Activated CD4-positive, CD25-positive, alpha-beta regulatory T cell treated with anti-CD3 and anti-CD28 coated beads, Interleukin-2, amount 50 U/mL, for 72 hours (primary cell): ENCODE data around the gene UGT1A4.

Experiments
- DNase-seq: peaks from one replicate; pipeline ENCODE4 v3.0.0; 2021

UGT1A4 gene

GRCh38 chr2:233718552-233718951 is at the start of gene UGT1A4:
UGT1A4 (plus strand) TSS chr2:233718736; CDS start chr2:233718821, 85 bp downstream.
- DNase-seq, result no peak

GRCh38 chr2:233671290-233672161 is 47.0 kb upstream of the UGT1A4 start, which contains the start of gene UGT1A9:
UGT1A9 (plus strand) TSS chr2:233671898; CDS start chr2:233671935, 37 bp downstream.
- DNase-seq, result no peak

- DNase-seq, result no peak
These were observed 45.6 kb upstream of the UGT1A4 start for GRCh38 chr2:233672886-233673285.

GRCh38 chr2:233673896-233674295 is 44.6 kb upstream of the UGT1A4 start:
- no peak for DNase-seq

GRCh38 chr2:233674314-233674713 is 44.2 kb upstream of the UGT1A4 start:
- DNase-seq, result no peak

- DNase-seq, result no peak
These were observed 43.5 kb upstream of the UGT1A4 start for GRCh38 chr2:233674995-233675394.

- no peak for DNase-seq
These were observed 42.5 kb upstream of the UGT1A4 start for GRCh38 chr2:233676046-233676445.

- DNase-seq, result no peak
These were observed 39.3 kb upstream of the UGT1A4 start for GRCh38 chr2:233679196-233679595.

GRCh38 chr2:233680361-233681045 is 38.0 kb upstream of the UGT1A4 start:
- no peak for DNase-seq

- no peak for DNase-seq
These were observed 36.9 kb upstream of the UGT1A4 start, which contains the start of gene UGT1A7 for GRCh38 chr2:233681521-233682099. UGT1A7 (plus strand) TSS chr2:233681901; CDS start chr2:233681938, 37 bp downstream.

- no peak for DNase-seq
These were observed 33.9 kb upstream of the UGT1A4 start for GRCh38 chr2:233684640-233685039.

- no peak for DNase-seq
These were observed 31.6 kb upstream of the UGT1A4 start for GRCh38 chr2:233686928-233687327.

GRCh38 chr2:233688341-233688740 is 30.2 kb upstream of the UGT1A4 start:
- DNase-seq, result no peak

GRCh38 chr2:233689031-233689430 is 29.5 kb upstream of the UGT1A4 start:
- DNase-seq, result no peak

- no peak for DNase-seq
These were observed 29.0 kb upstream of the UGT1A4 start for GRCh38 chr2:233689501-233689900.

- no peak for DNase-seq
These were observed 28.1 kb upstream of the UGT1A4 start for GRCh38 chr2:233690444-233690843.

- DNase-seq, result no peak
These were observed 26.8 kb upstream of the UGT1A4 start for GRCh38 chr2:233691443-233692433.

GRCh38 chr2:233692648-233693047 is 25.9 kb upstream of the UGT1A4 start, which contains the start of gene UGT1A6:
UGT1A6 (plus strand) TSS chr2:233692890; CDS start chr2:233693005, 115 bp downstream.
- no peak for DNase-seq

GRCh38 chr2:233693963-233694362 is 24.6 kb upstream of the UGT1A4 start:
- DNase-seq, result no peak

- DNase-seq, result no peak
These were observed 19.8 kb upstream of the UGT1A4 start for GRCh38 chr2:233698740-233699139.

- DNase-seq, result no peak
These were observed 19.0 kb upstream of the UGT1A4 start for GRCh38 chr2:233699424-233700027.
